ENCODE data around the gene RIPOR1. TPM values are rescaled to one million over a fixed set of nuclear protein-coding genes. Genes with fewer than 3 reads are reported as not detected.

RIPOR1 gene
- total RNA-seq, result 40.4 and 44.9 TPM in 2 replicates

GRCh38 chr16:67528222-67528869 lies at the start of gene RIPOR1:
TSS of gene RIPOR1 (plus strand) at chr16:67528829. CDS start at chr16:67538447, 9,618 bp downstream.

GRCh38 chr16:67480833-67481560 lies 47.6 kb upstream of the RIPOR1 start, which contains the start of gene ATP6V0D1:
TSS of gene ATP6V0D1 (minus strand) at chr16:67481157. CDS start at chr16:67481086, 71 bp downstream.

GRCh38 chr16:67483150-67483549 lies 45.5 kb upstream of the RIPOR1 start, which contains the start of gene AGRP:
TSS of gene AGRP (minus strand) at chr16:67483547. CDS start at chr16:67483398, 149 bp downstream.

GRCh38 chr16:67562526-67562917 lies 33.9 kb downstream of the RIPOR1 start, which contains the start of gene CTCF:
TSS of gene CTCF (plus strand) at chr16:67562526. CDS start at chr16:67610833, 48,307 bp downstream.

Small RNA genes lying within 50 kb of the gene (small RNA-seq; reads per million reads assigned to genes)
- not detected for gene AC027682.3

Other genes with a start within 250 kb of the RIPOR1 start
- 52.7 and 60.0 TPM in 2 replicates for gene PLEKHG4, start 249.3 kb upstream of the RIPOR1 start, total RNA-seq
- under 0.01 TPM in 1 of 2 replicates, not detected in the other for gene KCTD19, start 202.1 kb upstream of the RIPOR1 start, total RNA-seq
- 0.49 TPM in 1 of 2 replicates, not detected in the other for gene LRRC36, start 202.0 kb upstream of the RIPOR1 start, total RNA-seq
- 0.65 and 0.97 TPM in 2 replicates for gene TPPP3, start 135.3 kb upstream of the RIPOR1 start, total RNA-seq
- gene ZDHHC1, start 112.4 kb upstream of the RIPOR1 start, total RNA-seq, result 14.7 and 15.3 TPM in 2 replicates
- gene HSD11B2, start 97.7 kb upstream of the RIPOR1 start, total RNA-seq, result not detected in 2 replicates
- 111 and 131 TPM in 2 replicates for gene ATP6V0D1, start 47.7 kb upstream of the RIPOR1 start, total RNA-seq
- gene AGRP, start 45.3 kb upstream of the RIPOR1 start, total RNA-seq, result not detected in 2 replicates
- 23.8 and 27.3 TPM in 2 replicates for gene CTCF, start 33.7 kb downstream of the RIPOR1 start, total RNA-seq
- under 0.01 and 0.32 TPM in 2 replicates for gene CARMIL2, start 116.3 kb downstream of the RIPOR1 start, total RNA-seq
- gene ACD, start 131.4 kb downstream of the RIPOR1 start, total RNA-seq, result 12.9 and 16.9 TPM in 2 replicates
- gene PARD6A, start 132.1 kb downstream of the RIPOR1 start, total RNA-seq, result 0.97 and 1.1 TPM in 2 replicates
- 19.1 and 20.8 TPM in 2 replicates for gene ENKD1, start 137.9 kb downstream of the RIPOR1 start, total RNA-seq
- 5.8 and 12.5 TPM in 2 replicates for gene C16orf86, start 138.0 kb downstream of the RIPOR1 start, total RNA-seq
- 19.0 and 19.8 TPM in 2 replicates for gene GFOD2, start 190.5 kb downstream of the RIPOR1 start, total RNA-seq

Data from hair follicle dermal papilla cell (primary cell).